Cardiac muscle cell (in vitro differentiated cells and primary cell): ENCODE results near the gene SNX13. TPM values are rescaled to one million over a fixed set of nuclear protein-coding genes. Genes with fewer than 3 reads are reported as not detected.

ENCODE experiments used
- DNase-seq, 2 donors: peaks; one replicate each; pipeline versions ENCODE4 v3.0.0 to v3.0.0-alpha.2; 2010 to 2017; ENCODE audit warnings: low read depth in 1 of 2, low spot score in 1 of 2
- H3K27ac ChIP-seq: fragments of 200-600 bp; sonication (generic); 2 replicates; pipeline ENCODE4 v1.5.1; 2016
- H3K27me3 ChIP-seq: fragments of 200-600 bp; sonication (generic); 2 replicates; pipeline ENCODE4 v1.6.0; 2016; ENCODE audit warnings: control low read depth
- H3K36me3 ChIP-seq: fragments of 200-600 bp; sonication (generic); 2 replicates; pipeline ENCODE4 v1.5.1; 2016; ENCODE audit warnings: control low read depth
- H3K4me1 ChIP-seq: fragments of 200-600 bp; sonication (generic); 2 replicates; pipeline ENCODE4 v1.8.1; 2017; ENCODE audit warnings: low read depth, mild to moderate bottlenecking, mixed run types
- H3K4me3 ChIP-seq: fragments of 200-600 bp; sonication (generic); 2 replicates; pipeline ENCODE4 v1.5.1; 2016; ENCODE audit warnings: mild to moderate bottlenecking
- H3K9me3 ChIP-seq: fragments of 200-600 bp; sonication (generic); 2 replicates; pipeline ENCODE4 v1.5.1; 2017; ENCODE audit warnings: low read depth, mild to moderate bottlenecking, control low read depth
- polyA plus RNA-seq: library from polyadenylated mRNA; unstranded; fragments of >200 nt; fragmentation: Nextera tagmentation; extraction: Ambion mirVana; gene quantifications from 2 replicates; pipeline ENCODE4 v1.2.1, GENCODE V29; 2016
- total RNA-seq: library from RNA; depleted of rRNA; stranded (reverse); fragments of >200 nt; gene quantifications from 2 replicates; pipeline ENCODE4 v1.2.3, GENCODE V29; 2016
- TF ChIP-seq, protein P1 (sequence below): IDR thresholded peaks from 2 replicates; pipeline ENCODE4 v1.5.1; 2012; ENCODE audit warnings: low read depth, mild to moderate bottlenecking, low read length

SNX13 gene, protein sequence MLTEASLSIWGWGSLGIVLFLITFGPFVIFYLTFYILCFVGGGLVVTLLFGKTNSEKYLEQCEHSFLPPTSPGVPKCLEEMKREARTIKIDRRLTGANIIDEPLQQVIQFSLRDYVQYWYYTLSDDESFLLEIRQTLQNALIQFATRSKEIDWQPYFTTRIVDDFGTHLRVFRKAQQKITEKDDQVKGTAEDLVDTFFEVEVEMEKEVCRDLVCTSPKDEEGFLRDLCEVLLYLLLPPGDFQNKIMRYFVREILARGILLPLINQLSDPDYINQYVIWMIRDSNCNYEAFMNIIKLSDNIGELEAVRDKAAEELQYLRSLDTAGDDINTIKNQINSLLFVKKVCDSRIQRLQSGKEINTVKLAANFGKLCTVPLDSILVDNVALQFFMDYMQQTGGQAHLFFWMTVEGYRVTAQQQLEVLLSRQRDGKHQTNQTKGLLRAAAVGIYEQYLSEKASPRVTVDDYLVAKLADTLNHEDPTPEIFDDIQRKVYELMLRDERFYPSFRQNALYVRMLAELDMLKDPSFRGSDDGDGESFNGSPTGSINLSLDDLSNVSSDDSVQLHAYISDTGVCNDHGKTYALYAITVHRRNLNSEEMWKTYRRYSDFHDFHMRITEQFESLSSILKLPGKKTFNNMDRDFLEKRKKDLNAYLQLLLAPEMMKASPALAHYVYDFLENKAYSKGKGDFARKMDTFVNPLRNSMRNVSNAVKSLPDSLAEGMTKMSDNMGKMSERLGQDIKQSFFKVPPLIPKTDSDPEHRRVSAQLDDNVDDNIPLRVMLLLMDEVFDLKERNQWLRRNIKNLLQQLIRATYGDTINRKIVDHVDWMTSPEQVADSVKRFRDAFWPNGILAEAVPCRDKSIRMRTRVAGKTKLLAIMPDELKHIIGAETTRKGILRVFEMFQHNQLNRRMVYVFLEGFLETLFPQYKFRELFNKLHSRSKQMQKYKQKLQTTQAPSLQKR
- total RNA-seq (41.3 and 86.8 TPM in 2 replicates), polyA plus RNA-seq (11.0 and 18.2 TPM in 2 replicates)

DNA sequence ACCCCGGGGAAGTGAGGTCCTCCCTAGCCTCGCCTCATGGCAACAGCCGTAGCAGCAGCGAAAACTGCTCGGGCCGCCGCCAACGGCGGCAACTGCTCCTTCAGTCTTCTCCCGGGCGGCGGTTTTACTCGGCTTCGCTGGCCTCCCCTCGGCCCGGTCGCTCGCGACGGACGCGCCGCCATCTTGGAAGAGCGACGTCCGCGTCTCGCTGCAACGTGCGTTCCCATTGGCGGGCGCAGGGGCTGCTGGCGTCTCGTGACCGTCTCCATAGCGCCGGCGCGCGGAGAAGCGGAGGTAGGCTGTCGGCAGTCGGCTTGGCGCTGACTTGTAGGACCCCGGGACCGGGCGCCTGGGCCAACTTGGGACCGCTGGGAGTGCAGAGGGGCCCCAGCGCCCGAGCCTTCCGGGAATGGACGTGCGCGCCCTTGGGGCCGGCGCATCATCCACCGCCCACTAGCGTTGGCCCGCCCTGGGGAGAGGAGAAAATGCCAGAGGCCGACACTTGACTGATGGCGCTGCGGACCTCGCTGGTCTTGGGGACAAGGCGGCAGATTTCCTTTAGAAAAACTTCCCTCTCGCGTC, at the start of gene SNX13:
TSS of gene SNX13 (minus strand) at position 193 of the 582 bp plus-strand sequence. CDS start 199 bp downstream, outside the sequence.
- peaks cover 14% of the 10 kb centered on the region for H3K4me1 ChIP-seq
- DNase-seq: peak; percentile 95 to 97
- H3K4me3 ChIP-seq: peak within 1 kb of the TSS; percentile 54
- H3K9me3 ChIP-seq: no peaks in the 10 kb centered on the region
- no peaks in the 10 kb centered on the region for H3K36me3 ChIP-seq
- TF ChIP-seq, protein P1, sequence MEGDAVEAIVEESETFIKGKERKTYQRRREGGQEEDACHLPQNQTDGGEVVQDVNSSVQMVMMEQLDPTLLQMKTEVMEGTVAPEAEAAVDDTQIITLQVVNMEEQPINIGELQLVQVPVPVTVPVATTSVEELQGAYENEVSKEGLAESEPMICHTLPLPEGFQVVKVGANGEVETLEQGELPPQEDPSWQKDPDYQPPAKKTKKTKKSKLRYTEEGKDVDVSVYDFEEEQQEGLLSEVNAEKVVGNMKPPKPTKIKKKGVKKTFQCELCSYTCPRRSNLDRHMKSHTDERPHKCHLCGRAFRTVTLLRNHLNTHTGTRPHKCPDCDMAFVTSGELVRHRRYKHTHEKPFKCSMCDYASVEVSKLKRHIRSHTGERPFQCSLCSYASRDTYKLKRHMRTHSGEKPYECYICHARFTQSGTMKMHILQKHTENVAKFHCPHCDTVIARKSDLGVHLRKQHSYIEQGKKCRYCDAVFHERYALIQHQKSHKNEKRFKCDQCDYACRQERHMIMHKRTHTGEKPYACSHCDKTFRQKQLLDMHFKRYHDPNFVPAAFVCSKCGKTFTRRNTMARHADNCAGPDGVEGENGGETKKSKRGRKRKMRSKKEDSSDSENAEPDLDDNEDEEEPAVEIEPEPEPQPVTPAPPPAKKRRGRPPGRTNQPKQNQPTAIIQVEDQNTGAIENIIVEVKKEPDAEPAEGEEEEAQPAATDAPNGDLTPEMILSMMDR: peak; percentile 43
- H3K27me3 ChIP-seq: no peaks in the 10 kb centered on the region
- peak within 1 kb of the TSS; percentile 97 for H3K27ac ChIP-seq

DNA sequence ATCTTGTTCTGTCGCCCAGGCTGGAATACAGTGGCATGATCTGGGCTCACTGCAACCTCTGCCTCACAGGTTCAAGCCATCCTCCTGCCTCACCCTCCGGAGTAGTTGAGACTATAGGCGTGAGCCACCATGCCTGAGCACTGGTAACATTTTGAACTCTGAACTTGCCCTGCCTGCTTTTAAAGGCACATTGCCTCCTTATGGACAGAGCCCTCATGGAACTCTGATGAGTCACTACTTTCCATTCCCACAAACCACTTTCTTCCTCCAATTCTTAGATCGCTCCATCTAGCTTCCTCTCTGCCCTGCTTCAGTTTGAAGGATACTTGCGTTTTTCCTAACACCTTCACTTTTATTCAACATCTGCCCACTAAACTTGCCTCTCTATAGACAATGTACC, 49.3 kb upstream of the SNX13 start:
- Histone ChIP-seq H3K9me3 (no peaks in the 10 kb centered on the region), H3K27ac (no peak overlapping the region), H3K4me3 (no peak overlapping the region), H3K4me1 (peaks cover 36% of the 10 kb centered on the region), H3K36me3 (no peaks in the 10 kb centered on the region), H3K27me3 (no peaks in the 10 kb centered on the region)
- DNase-seq: peak in 1 of 2 donors; percentile 37
- TF ChIP-seq, protein P1: no peak

DNA sequence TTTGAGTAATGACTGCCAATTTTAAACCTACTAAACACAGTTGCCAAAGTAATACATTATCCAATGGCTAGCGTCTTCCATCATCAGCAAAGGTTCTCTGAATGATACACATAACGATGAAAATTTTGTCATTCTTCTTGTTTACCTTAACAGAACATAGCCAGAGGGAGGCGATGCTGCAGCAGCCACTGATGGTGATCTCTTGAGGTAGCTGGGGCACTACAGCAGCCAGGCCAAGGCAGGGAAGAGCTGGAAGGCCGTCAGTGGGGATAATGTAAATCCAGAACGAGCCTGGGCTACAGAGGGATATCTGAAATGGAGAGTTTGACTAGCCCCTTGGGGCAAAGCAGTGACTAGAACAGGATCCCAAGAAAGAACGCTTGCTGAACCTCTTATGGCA, 48.6 kb upstream of the SNX13 start:
- TF ChIP-seq, protein P1: no peak
- no peak overlapping the region for H3K4me3 ChIP-seq
- H3K27me3 ChIP-seq: no peaks in the 10 kb centered on the region
- H3K9me3 ChIP-seq: no peaks in the 10 kb centered on the region
- DNase-seq: no peak
- peaks cover 39% of the 10 kb centered on the region for H3K4me1 ChIP-seq
- no peaks in the 10 kb centered on the region for H3K36me3 ChIP-seq
- H3K27ac ChIP-seq: no peak overlapping the region

DNA sequence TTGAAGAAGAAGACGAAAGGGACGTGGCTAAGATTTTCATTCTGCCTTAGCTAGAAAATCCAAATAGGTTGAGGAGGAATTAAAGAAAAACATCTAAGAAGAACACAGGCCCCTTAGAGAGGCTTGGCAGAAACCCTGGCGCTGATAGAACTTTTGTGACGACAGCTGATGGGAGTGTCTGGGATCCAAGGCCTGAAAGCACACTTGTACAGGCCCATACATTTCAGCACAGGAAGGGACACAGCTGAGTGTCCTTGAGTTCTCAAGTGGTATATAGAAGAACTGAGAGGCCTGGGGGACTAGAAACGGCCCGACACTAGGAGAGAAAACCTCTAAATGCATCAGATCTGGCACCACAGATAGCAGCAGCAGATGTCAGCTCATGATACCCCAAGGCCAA, 47.8 kb upstream of the SNX13 start:
- TF ChIP-seq, protein P1: no peak
- Histone ChIP-seq H3K36me3 (no peaks in the 10 kb centered on the region), H3K4me3 (no peak overlapping the region), H3K27ac (peak overlapping the region; percentile 81), H3K9me3 (no peaks in the 10 kb centered on the region), H3K27me3 (no peaks in the 10 kb centered on the region), H3K4me1 (peaks cover 39% of the 10 kb centered on the region)
- peak in 1 of 2 donors; percentile 88 for DNase-seq

DNA sequence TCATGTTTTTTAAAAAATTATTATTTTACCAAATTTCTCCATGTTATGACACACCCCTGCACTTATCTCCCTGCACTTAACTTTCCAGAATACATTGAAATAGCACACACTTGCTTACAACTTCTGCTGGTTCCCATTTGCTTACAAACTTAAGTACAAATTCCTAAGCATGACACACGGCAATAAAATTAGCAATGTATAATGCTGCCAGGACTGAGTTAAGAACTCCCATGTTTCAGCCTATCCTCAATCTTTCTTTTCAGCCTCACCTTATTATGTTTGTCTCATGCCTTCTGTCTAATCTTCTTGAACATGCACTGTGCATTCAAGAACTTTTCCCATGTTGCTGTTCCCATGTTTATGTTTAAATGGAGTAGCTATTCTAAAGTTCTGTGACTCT, 46.6 kb upstream of the SNX13 start:
- no peak overlapping the region for H3K4me3 ChIP-seq
- no peak overlapping the region for H3K27ac ChIP-seq
- DNase-seq: peak in 1 of 2 donors; percentile 89
- H3K36me3 ChIP-seq: no peaks in the 10 kb centered on the region
- H3K27me3 ChIP-seq: no peaks in the 10 kb centered on the region
- no peaks in the 10 kb centered on the region for H3K9me3 ChIP-seq
- TF ChIP-seq, protein P1: no peak
- H3K4me1 ChIP-seq: peaks cover 35% of the 10 kb centered on the region
